Measurements from ENCODE around the gene GFM1.

DNA sequence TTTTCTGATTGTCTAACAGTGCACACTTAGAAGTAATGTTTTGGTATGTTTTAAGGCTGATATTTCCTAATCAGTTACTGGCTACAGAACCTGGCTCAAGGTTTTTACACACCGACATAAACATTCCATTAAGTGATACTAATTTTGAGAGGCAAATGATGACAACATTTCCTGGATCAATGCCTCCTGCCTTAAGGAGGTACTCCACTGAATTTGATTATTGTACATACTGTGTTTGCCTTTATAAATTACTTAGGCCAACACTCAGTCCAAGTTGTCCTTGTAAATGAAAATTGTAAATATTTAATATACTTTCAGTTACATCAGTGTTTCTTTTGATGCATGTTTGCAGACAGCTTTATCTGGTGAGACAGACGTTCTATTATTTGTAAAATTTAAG is 52.3 kb downstream of the GFM1 start:
- TF ChIP-seq, protein P1, sequence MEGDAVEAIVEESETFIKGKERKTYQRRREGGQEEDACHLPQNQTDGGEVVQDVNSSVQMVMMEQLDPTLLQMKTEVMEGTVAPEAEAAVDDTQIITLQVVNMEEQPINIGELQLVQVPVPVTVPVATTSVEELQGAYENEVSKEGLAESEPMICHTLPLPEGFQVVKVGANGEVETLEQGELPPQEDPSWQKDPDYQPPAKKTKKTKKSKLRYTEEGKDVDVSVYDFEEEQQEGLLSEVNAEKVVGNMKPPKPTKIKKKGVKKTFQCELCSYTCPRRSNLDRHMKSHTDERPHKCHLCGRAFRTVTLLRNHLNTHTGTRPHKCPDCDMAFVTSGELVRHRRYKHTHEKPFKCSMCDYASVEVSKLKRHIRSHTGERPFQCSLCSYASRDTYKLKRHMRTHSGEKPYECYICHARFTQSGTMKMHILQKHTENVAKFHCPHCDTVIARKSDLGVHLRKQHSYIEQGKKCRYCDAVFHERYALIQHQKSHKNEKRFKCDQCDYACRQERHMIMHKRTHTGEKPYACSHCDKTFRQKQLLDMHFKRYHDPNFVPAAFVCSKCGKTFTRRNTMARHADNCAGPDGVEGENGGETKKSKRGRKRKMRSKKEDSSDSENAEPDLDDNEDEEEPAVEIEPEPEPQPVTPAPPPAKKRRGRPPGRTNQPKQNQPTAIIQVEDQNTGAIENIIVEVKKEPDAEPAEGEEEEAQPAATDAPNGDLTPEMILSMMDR (IDR thresholded peaks at IDR 0.05) = no peak
- TF ChIP-seq POLR2A (IDR thresholded peaks at IDR 0.05) = no peak

Measured in right lobe of liver (tissue), 4 donors.